ENCODE data around the gene RAD51C. TPM values are rescaled to one million over a fixed set of nuclear protein-coding genes. Genes with fewer than 3 reads are reported as not detected.
A peak's percentile ranks its signal among the peaks of the same experiment; 100 is the strongest.

Gene RAD51C
- total RNA-seq, 1 donor from 2014 or later: 37.6 TPM

GRCh38 chr17:58660621-58661020 lies 31.8 kb upstream of the RAD51C start:
- H3K27ac ChIP-seq (replicated peaks): no peak overlapping the region
- peaks cover 8% of the 10 kb centered on the region for H3K4me1 ChIP-seq
- intact Hi-C loops (cut with micrococcal nuclease): no loop called here
- H3K9me3 ChIP-seq (replicated peaks): peaks cover 8% of the 10 kb centered on the region
- no peaks in the 10 kb centered on the region for H3K36me3 ChIP-seq
- no peaks in the 10 kb centered on the region for H3K27me3 ChIP-seq (ENCODE audit: low read depth)
- no peak overlapping the region for H3K4me3 ChIP-seq
- no peak for TF ChIP-seq CTCF (IDR thresholded peaks at IDR 0.05; ENCODE audit: borderline replicate concordance)
- DNase-seq: no peak

GRCh38 chr17:58661499-58661898 lies 30.9 kb upstream of the RAD51C start:
- H3K4me1 ChIP-seq: peaks cover 8% of the 10 kb centered on the region
- no peak overlapping the region for H3K4me3 ChIP-seq
- no peak for TF ChIP-seq CTCF (IDR thresholded peaks at IDR 0.05; ENCODE audit: borderline replicate concordance)
- H3K27me3 ChIP-seq (ENCODE audit: low read depth): no peaks in the 10 kb centered on the region
- intact Hi-C loops (cut with micrococcal nuclease): no loop called here
- H3K27ac ChIP-seq (replicated peaks): no peak overlapping the region
- H3K9me3 ChIP-seq (replicated peaks): peaks cover 8% of the 10 kb centered on the region
- H3K36me3 ChIP-seq: no peaks in the 10 kb centered on the region
- DNase-seq: no peak

GRCh38 chr17:58664302-58664701 lies 28.1 kb upstream of the RAD51C start:
- DNase-seq: no peak
- H3K4me1 ChIP-seq: peaks cover 3% of the 10 kb centered on the region
- peaks cover 4% of the 10 kb centered on the region for H3K27me3 ChIP-seq (ENCODE audit: low read depth)
- no peak overlapping the region for H3K27ac ChIP-seq (replicated peaks)
- TF ChIP-seq CTCF (IDR thresholded peaks at IDR 0.05; ENCODE audit: borderline replicate concordance): no peak
- H3K4me3 ChIP-seq: no peak overlapping the region
- intact Hi-C loops (cut with micrococcal nuclease): no loop called here
- no peaks in the 10 kb centered on the region for H3K9me3 ChIP-seq (replicated peaks)
- no peaks in the 10 kb centered on the region for H3K36me3 ChIP-seq

- no peak for TF ChIP-seq CTCF (IDR thresholded peaks at IDR 0.05; ENCODE audit: borderline replicate concordance)
- peaks cover 4% of the 10 kb centered on the region for H3K27me3 ChIP-seq (ENCODE audit: low read depth)
- peak overlapping the region; percentile 36 for H3K27ac ChIP-seq (replicated peaks)
- intact Hi-C loops (cut with micrococcal nuclease): no loop called here
- H3K36me3 ChIP-seq: no peaks in the 10 kb centered on the region
- H3K9me3 ChIP-seq (replicated peaks): no peaks in the 10 kb centered on the region
- peak overlapping the region; percentile 36 for H3K4me3 ChIP-seq
- no peak for DNase-seq
- H3K4me1 ChIP-seq: no peaks in the 10 kb centered on the region
Measured at GRCh38 chr17:58665946-58666857, 26.2 kb upstream of the RAD51C start.

- H3K27me3 ChIP-seq (ENCODE audit: low read depth): peaks cover 4% of the 10 kb centered on the region
- H3K27ac ChIP-seq (replicated peaks): peak overlapping the region; percentile 36
- H3K4me3 ChIP-seq: peak overlapping the region; percentile 36
- H3K9me3 ChIP-seq (replicated peaks): no peaks in the 10 kb centered on the region
- intact Hi-C loops (cut with micrococcal nuclease): no loop called here
- H3K36me3 ChIP-seq: no peaks in the 10 kb centered on the region
- TF ChIP-seq CTCF (IDR thresholded peaks at IDR 0.05; ENCODE audit: borderline replicate concordance): no peak
- peak; percentile 66 for DNase-seq
- H3K4me1 ChIP-seq: no peaks in the 10 kb centered on the region
Measured at GRCh38 chr17:58666858-58667267, 25.5 kb upstream of the RAD51C start.
